GM23338 (cell line): ENCODE measurements around the gene SMAD3. TPM values are rescaled to one million over a fixed set of nuclear protein-coding genes. Genes with fewer than 3 reads are reported as not detected.
A peak's percentile ranks its signal among the peaks of the same experiment; 100 is the strongest.

Experiments
- ATAC-seq: fragments of 200-7000 bp; cut with Tn5 transposase; 3 replicates; pipeline ENCODE4 v1.9.1; 2020
- DNase-seq: peaks from one replicate; pipeline ENCODE4 v3.0.0-alpha.2; 2015; ENCODE audit warnings: low spot score
- H2AFZ ChIP-seq: fragments of 200-600 bp; sonication (generic); 2 replicates; pipeline ENCODE4 v1.8.0; 2016; ENCODE audit warnings: antibody characterized with exemption, mild to moderate bottlenecking, moderate library complexity
- H3F3A ChIP-seq: fragments of 200-600 bp; sonication (generic); replicated peaks from 2 replicates; pipeline ENCODE4 v1.8.0; 2017; ENCODE audit warnings: antibody characterized with exemption, mixed run types, low read depth
- H3K27ac ChIP-seq: fragments of 200-600 bp; sonication (generic); 2 replicates; pipeline ENCODE4 v1.6.1; 2016; ENCODE audit warnings: low read depth
- H3K27me3 ChIP-seq: fragments of 200-600 bp; sonication (generic); 2 replicates; pipeline ENCODE4 v1.8.0; 2016; ENCODE audit warnings: mild to moderate bottlenecking, mixed run types, moderate library complexity; ENCODE audit not compliant: insufficient read depth
- H3K36me3 ChIP-seq: fragments of 200-600 bp; sonication (generic); 2 replicates; pipeline ENCODE4 v1.8.0; 2016; ENCODE audit warnings: mild to moderate bottlenecking; ENCODE audit not compliant: insufficient read depth
- H3K4me1 ChIP-seq: fragments of 200-600 bp; sonication (generic); 2 replicates; pipeline ENCODE4 v1.8.0; 2016; ENCODE audit warnings: mild to moderate bottlenecking, moderate library complexity; ENCODE audit not compliant: insufficient read depth
- H3K4me2 ChIP-seq: fragments of 200-600 bp; sonication (generic); 2 replicates; pipeline ENCODE4 v1.7.1; 2017; ENCODE audit warnings: mixed run types
- H3K4me3 ChIP-seq: fragments of 200-600 bp; sonication (generic); 2 replicates; pipeline ENCODE4 v1.6.1; 2016; ENCODE audit warnings: mixed run types
- H3K79me2 ChIP-seq: fragments of 200-600 bp; sonication (generic); replicated peaks from 2 replicates; pipeline ENCODE4 v1.8.0; 2017; ENCODE audit warnings: mild to moderate bottlenecking; ENCODE audit not compliant: insufficient read depth
- H3K9me2 ChIP-seq: fragments of 200-600 bp; sonication (generic); 2 replicates; pipeline ENCODE4 v1.8.0; 2017; ENCODE audit not compliant: insufficient read depth
- H4K20me1 ChIP-seq: fragments of 200-600 bp; sonication (generic); replicated peaks from 2 replicates; pipeline ENCODE4 v1.8.0; 2017; ENCODE audit warnings: mild to moderate bottlenecking; ENCODE audit not compliant: insufficient read depth
- H3K27ac Mint-ChIP-seq: 2 replicates; pipeline ENCODE4 v1.8.0; 2020; ENCODE audit warnings: inconsistent platforms, mild to moderate bottlenecking, moderate library complexity, mixed read lengths
- H3K27me3 Mint-ChIP-seq: 3 replicates; pipeline ENCODE4 v1.8.0; 2022; ENCODE audit warnings: low read depth, mild to moderate bottlenecking, moderate library complexity, mixed read lengths, inconsistent platforms; ENCODE audit not compliant: insufficient read depth, poor library complexity
- H3K36me3 Mint-ChIP-seq: 3 replicates; pipeline ENCODE4 v1.8.0; 2021; ENCODE audit warnings: low read depth, mild to moderate bottlenecking, inconsistent platforms, moderate library complexity, mixed read lengths
- H3K4me1 Mint-ChIP-seq: 3 replicates; pipeline ENCODE4 v1.8.0; 2020; ENCODE audit warnings: mild to moderate bottlenecking, inconsistent platforms, mixed read lengths
- H3K4me3 Mint-ChIP-seq: 3 replicates; pipeline ENCODE4 v1.8.0; 2021; ENCODE audit warnings: moderate library complexity, mild to moderate bottlenecking, inconsistent platforms, mixed read lengths
- H3K9me3 Mint-ChIP-seq: 3 replicates; pipeline ENCODE4 v1.8.0; 2020; ENCODE audit warnings: moderate library complexity, mild to moderate bottlenecking, inconsistent platforms, mixed read lengths
- EZH2 ChIP-seq: fragments of 200-600 bp; sonication (generic); IDR thresholded peaks from one replicate; pipeline ENCODE4 v1.8.0; 2017; ENCODE audit warnings: antibody characterized with exemption, mild to moderate bottlenecking, low read depth; ENCODE audit not compliant: unreplicated experiment
- NANOG ChIP-seq: IDR thresholded peaks from 2 replicates; pipeline ENCODE4 v1.6.1; 2016; ENCODE audit warnings: antibody characterized with exemption, borderline replicate concordance
- POLR2AphosphoS5 ChIP-seq: IDR thresholded peaks from 2 replicates; pipeline ENCODE4 v1.6.1; 2016; ENCODE audit warnings: antibody characterized with exemption, low read depth
- ZNF331 ChIP-seq: fragments of 250-450 bp; sonication (Bioruptor Pico); IDR thresholded peaks from 2 replicates; pipeline ENCODE4 v1.5.0; 2020; ENCODE audit warnings: low read depth, mild to moderate bottlenecking, moderate library complexity
- polyA plus RNA-seq: library from polyadenylated mRNA; unstranded; fragments of >200 nt; fragmentation: Nextera tagmentation; extraction: Ambion mirVana; gene quantifications from 2 replicates; pipeline ENCODE4 v1.2.1, GENCODE V29; 2016
- total RNA-seq: library from RNA; depleted of rRNA; stranded (reverse); fragments of >200 nt; shearing (Covaris generic); gene quantifications from 2 replicates; pipeline ENCODE4 v1.2.3, GENCODE V29; 2014
- TF ChIP-seq, protein P1 (sequence below): IDR thresholded peaks from 2 replicates; pipeline ENCODE4 v1.6.1; 2016; ENCODE audit warnings: antibody characterized with exemption
- TF ChIP-seq, protein P2 (sequence below): IDR thresholded peaks from one replicate; pipeline ENCODE4 v1.6.1; 2018; ENCODE audit warnings: antibody characterized with exemption; ENCODE audit not compliant: unreplicated experiment

SMAD3 gene
- total and polyA plus RNA-seq, 2 experiments from 2014 or later = 4.9 to 11.6 TPM

- H3K79me2 ChIP-seq = no peaks in the 10 kb centered on the region
- no peak overlapping the region for H3K4me2 ChIP-seq
- DNase-seq (no peak), ATAC-seq (no peak)
- Mint-ChIP-seq H3K4me1 (peaks cover 4% of the 10 kb centered on the region; the same call in 2 of the 3 replicates), H3K27me3 (peaks cover 1% of the 10 kb centered on the region), H3K27ac (0 out of 2 replicates have a peak overlapping the region, but pooled peaks have one; percentile 39), H3K4me3 (no peak overlapping the region), H3K36me3 (peaks cover 20% of the 10 kb centered on the region), H3K9me3 (no peaks in the 10 kb centered on the region)
- no peaks in the 10 kb centered on the region for H3K36me3 ChIP-seq
- no peak overlapping the region for H3K27ac ChIP-seq
- no peaks in the 10 kb centered on the region for H3F3A ChIP-seq
- no peak overlapping the region for H3K4me3 ChIP-seq
- TF ChIP-seq POLR2AphosphoS5 (0 out of 2 replicates have a peak, but pooled peaks have one; percentile 16), EZH2 (no peak), NANOG (no peak)
- TF ChIP-seq, protein P1, sequence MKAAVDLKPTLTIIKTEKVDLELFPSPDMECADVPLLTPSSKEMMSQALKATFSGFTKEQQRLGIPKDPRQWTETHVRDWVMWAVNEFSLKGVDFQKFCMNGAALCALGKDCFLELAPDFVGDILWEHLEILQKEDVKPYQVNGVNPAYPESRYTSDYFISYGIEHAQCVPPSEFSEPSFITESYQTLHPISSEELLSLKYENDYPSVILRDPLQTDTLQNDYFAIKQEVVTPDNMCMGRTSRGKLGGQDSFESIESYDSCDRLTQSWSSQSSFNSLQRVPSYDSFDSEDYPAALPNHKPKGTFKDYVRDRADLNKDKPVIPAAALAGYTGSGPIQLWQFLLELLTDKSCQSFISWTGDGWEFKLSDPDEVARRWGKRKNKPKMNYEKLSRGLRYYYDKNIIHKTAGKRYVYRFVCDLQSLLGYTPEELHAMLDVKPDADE = no peak
- no peaks in the 10 kb centered on the region for H3K27me3 ChIP-seq
- H2AFZ ChIP-seq = no peak overlapping the region
- H3K9me2 ChIP-seq = no peaks in the 10 kb centered on the region
- H4K20me1 ChIP-seq = no peaks in the 10 kb centered on the region
- H3K4me1 ChIP-seq = no peaks in the 10 kb centered on the region
Measured at GRCh38 chr15:67192185-67192820, 126.9 kb downstream of the SMAD3 start.

GRCh38 chr15:67193223-67193990 lies 128.0 kb downstream of the SMAD3 start:
- Histone ChIP-seq H3K27me3 (no peaks in the 10 kb centered on the region), H3F3A (no peaks in the 10 kb centered on the region), H3K79me2 (no peaks in the 10 kb centered on the region), H3K27ac (no peak overlapping the region), H3K4me1 (no peaks in the 10 kb centered on the region; the same call in 1 of the 2 replicates), H3K36me3 (no peaks in the 10 kb centered on the region), H3K9me2 (no peaks in the 10 kb centered on the region), H2AFZ (no peak overlapping the region), H3K4me3 (no peak overlapping the region), H4K20me1 (no peaks in the 10 kb centered on the region), H3K4me2 (no peak overlapping the region)
- Mint-ChIP-seq H3K4me1 (peaks cover 5% of the 10 kb centered on the region; the same call in 2 of the 3 replicates), H3K4me3 (no peak overlapping the region), H3K27ac (no peak overlapping the region), H3K27me3 (peaks cover 3% of the 10 kb centered on the region), H3K36me3 (peaks cover 20% of the 10 kb centered on the region), H3K9me3 (no peaks in the 10 kb centered on the region)
- TF ChIP-seq POLR2AphosphoS5 (no peak), ZNF331 (no peak)
- TF ChIP-seq, protein P2, sequence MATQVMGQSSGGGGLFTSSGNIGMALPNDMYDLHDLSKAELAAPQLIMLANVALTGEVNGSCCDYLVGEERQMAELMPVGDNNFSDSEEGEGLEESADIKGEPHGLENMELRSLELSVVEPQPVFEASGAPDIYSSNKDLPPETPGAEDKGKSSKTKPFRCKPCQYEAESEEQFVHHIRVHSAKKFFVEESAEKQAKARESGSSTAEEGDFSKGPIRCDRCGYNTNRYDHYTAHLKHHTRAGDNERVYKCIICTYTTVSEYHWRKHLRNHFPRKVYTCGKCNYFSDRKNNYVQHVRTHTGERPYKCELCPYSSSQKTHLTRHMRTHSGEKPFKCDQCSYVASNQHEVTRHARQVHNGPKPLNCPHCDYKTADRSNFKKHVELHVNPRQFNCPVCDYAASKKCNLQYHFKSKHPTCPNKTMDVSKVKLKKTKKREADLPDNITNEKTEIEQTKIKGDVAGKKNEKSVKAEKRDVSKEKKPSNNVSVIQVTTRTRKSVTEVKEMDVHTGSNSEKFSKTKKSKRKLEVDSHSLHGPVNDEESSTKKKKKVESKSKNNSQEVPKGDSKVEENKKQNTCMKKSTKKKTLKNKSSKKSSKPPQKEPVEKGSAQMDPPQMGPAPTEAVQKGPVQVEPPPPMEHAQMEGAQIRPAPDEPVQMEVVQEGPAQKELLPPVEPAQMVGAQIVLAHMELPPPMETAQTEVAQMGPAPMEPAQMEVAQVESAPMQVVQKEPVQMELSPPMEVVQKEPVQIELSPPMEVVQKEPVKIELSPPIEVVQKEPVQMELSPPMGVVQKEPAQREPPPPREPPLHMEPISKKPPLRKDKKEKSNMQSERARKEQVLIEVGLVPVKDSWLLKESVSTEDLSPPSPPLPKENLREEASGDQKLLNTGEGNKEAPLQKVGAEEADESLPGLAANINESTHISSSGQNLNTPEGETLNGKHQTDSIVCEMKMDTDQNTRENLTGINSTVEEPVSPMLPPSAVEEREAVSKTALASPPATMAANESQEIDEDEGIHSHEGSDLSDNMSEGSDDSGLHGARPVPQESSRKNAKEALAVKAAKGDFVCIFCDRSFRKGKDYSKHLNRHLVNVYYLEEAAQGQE = no peak
- ATAC-seq (no peak), DNase-seq (no peak)
